SU-DHL-6 (cell line): Measurements from ENCODE around the gene CNDP1.

ENCODE experiments used
- H2AFZ ChIP-seq: fragments of 200-600 bp; sonication (generic); 2 replicates; pipeline ENCODE4 v1.6.1; 2014; ENCODE audit warnings: low read depth, mild to moderate bottlenecking, moderate library complexity, mixed read lengths, antibody characterized with exemption, low read length; ENCODE audit not compliant: severe bottlenecking
- H3F3A ChIP-seq: fragments of 200-600 bp; shearing (Covaris generic); 2 replicates; pipeline ENCODE4 v1.6.0; 2016; ENCODE audit warnings: antibody characterized with exemption, mild to moderate bottlenecking; ENCODE audit not compliant: insufficient read depth
- H3K27ac ChIP-seq: fragments of 200-600 bp; sonication (generic); 2 replicates; pipeline ENCODE4 v1.5.1; 2016; ENCODE audit warnings: low read depth, mild to moderate bottlenecking, low read length, moderate library complexity, mixed read lengths
- H3K27me3 ChIP-seq: fragments of 200-600 bp; sonication (generic), shearing (Covaris generic); 2 replicates; pipeline ENCODE4 v1.6.0; 2014; ENCODE audit warnings: mild to moderate bottlenecking, low read length
- H3K36me3 ChIP-seq: fragments of 200-600 bp; sonication (generic); 2 replicates; pipeline ENCODE4 v1.6.1; 2014; ENCODE audit warnings: mild to moderate bottlenecking, low read length, mixed read lengths
- H3K4me2 ChIP-seq: fragments of 300-600, 200-600 bp; shearing (Covaris generic), sonication (generic); 2 replicates; pipeline ENCODE4 v1.6.0; 2014; ENCODE audit warnings: low read length, low read depth, mild to moderate bottlenecking; ENCODE audit not compliant: poor library complexity, severe bottlenecking
- H3K4me3 ChIP-seq: fragments of 200-600 bp; sonication (generic); 2 replicates; pipeline ENCODE4 v1.5.1; 2014; ENCODE audit warnings: antibody characterized with exemption, low read length, mild to moderate bottlenecking, mixed read lengths; ENCODE audit not compliant: insufficient read depth, poor library complexity, severe bottlenecking
- H3K79me2 ChIP-seq: fragments of 200-600 bp; sonication (generic); 2 replicates; pipeline ENCODE4 v1.6.1; 2014; ENCODE audit warnings: mild to moderate bottlenecking, low read length, moderate library complexity; ENCODE audit not compliant: insufficient read depth
- H3K9ac ChIP-seq: fragments of 200-600 bp; sonication (generic); 2 replicates; pipeline ENCODE4 v1.7.0; 2014; ENCODE audit warnings: mild to moderate bottlenecking, low read length
- H3K9me2 ChIP-seq: fragments of 200-600 bp; sonication (generic); replicated peaks from 2 replicates; pipeline ENCODE4 v1.6.1; 2014; ENCODE audit warnings: low read length; ENCODE audit not compliant: insufficient read depth
- H3K9me3 ChIP-seq: fragments of 200-600 bp; sonication (generic); 2 replicates; pipeline ENCODE4 v1.6.1; 2014; ENCODE audit warnings: low read length, mixed read lengths; ENCODE audit not compliant: insufficient read depth
- H4K20me1 ChIP-seq: fragments of 200-600 bp; sonication (generic); 2 replicates; pipeline ENCODE4 v1.6.1; 2014; ENCODE audit warnings: low read depth, mild to moderate bottlenecking, antibody characterized with exemption, low read length, moderate library complexity, mixed read lengths
- CTCF ChIP-seq: fragments of 200-600 bp; sonication (generic); IDR thresholded peaks from one replicate; pipeline ENCODE4 v1.5.1; 2017; ENCODE audit warnings: antibody characterized with exemption, mild to moderate bottlenecking, low read length, moderate library complexity; ENCODE audit not compliant: insufficient read depth, poor library complexity, severe bottlenecking
- EZH2phosphoT487 ChIP-seq: fragments of 200-600 bp; sonication (generic), shearing (Covaris generic); conservative IDR thresholded peaks from 2 replicates; pipeline ENCODE4 v1.6.1; 2018; ENCODE audit warnings: mild to moderate bottlenecking, antibody characterized with exemption, low read length, moderate library complexity, mixed read lengths

The CNDP1 gene

GRCh38 chr18:74550886-74551285, 16.6 kb downstream of the CNDP1 start:
- Histone ChIP-seq H3K4me2 (no peak overlapping the region), H3K4me3 (no peak overlapping the region), H3K79me2 (no peaks in the 10 kb centered on the region), H3K27ac (no peak overlapping the region), H3K9me2 (no peaks in the 10 kb centered on the region), H4K20me1 (no peaks in the 10 kb centered on the region), H3K9ac (no peak overlapping the region), H3K27me3 (no peaks in the 10 kb centered on the region), H3F3A (no peaks in the 10 kb centered on the region), H3K9me3 (peaks cover 14% of the 10 kb centered on the region; the same call in 1 of the 2 replicates), H3K36me3 (no peaks in the 10 kb centered on the region), H2AFZ (no peak overlapping the region)
- TF ChIP-seq EZH2phosphoT487 (no peak), CTCF (no peak)

- no peak overlapping the region for H3K4me2 ChIP-seq
- TF ChIP-seq EZH2phosphoT487 = no peak
- no peak for TF ChIP-seq CTCF
- H3K27ac ChIP-seq = no peak overlapping the region
- no peaks in the 10 kb centered on the region for H3K27me3 ChIP-seq
- H2AFZ ChIP-seq = no peak overlapping the region
- H3K9ac ChIP-seq = no peak overlapping the region
- no peaks in the 10 kb centered on the region for H3K79me2 ChIP-seq
- H3K4me3 ChIP-seq = no peak overlapping the region
- no peaks in the 10 kb centered on the region for H4K20me1 ChIP-seq
- no peaks in the 10 kb centered on the region for H3K9me2 ChIP-seq
- H3K9me3 ChIP-seq = peaks cover 14% of the 10 kb centered on the region; the same call in 1 of the 2 replicates
- no peaks in the 10 kb centered on the region for H3K36me3 ChIP-seq
- no peaks in the 10 kb centered on the region for H3F3A ChIP-seq
Measured at GRCh38 chr18:74551452-74551851, 17.2 kb downstream of the CNDP1 start.

GRCh38 chr18:74551936-74552555, 17.7 kb downstream of the CNDP1 start:
- TF ChIP-seq CTCF = peak; percentile 74
- TF ChIP-seq EZH2phosphoT487 = no peak
- H3K4me2 ChIP-seq = no peak overlapping the region
- H3K27me3 ChIP-seq = no peaks in the 10 kb centered on the region
- H3K27ac ChIP-seq = no peak overlapping the region
- H3K4me3 ChIP-seq = no peak overlapping the region
- no peaks in the 10 kb centered on the region for H4K20me1 ChIP-seq
- peaks cover 14% of the 10 kb centered on the region; the same call in 1 of the 2 replicates for H3K9me3 ChIP-seq
- H3K9me2 ChIP-seq = no peaks in the 10 kb centered on the region
- no peaks in the 10 kb centered on the region for H3K79me2 ChIP-seq
- no peak overlapping the region for H2AFZ ChIP-seq
- H3K9ac ChIP-seq = no peak overlapping the region
- H3F3A ChIP-seq = no peaks in the 10 kb centered on the region
- H3K36me3 ChIP-seq = no peaks in the 10 kb centered on the region
